ENCODE results near the gene PCNX1. TPM values are rescaled to one million over a fixed set of nuclear protein-coding genes. Genes with fewer than 3 reads are reported as not detected.

The PCNX1 gene
- total RNA-seq, 1 experiment from 2014 or later, result 48.0 TPM

GRCh38 chr14:70896981-70897380 lies 10.3 kb upstream of the PCNX1 start:
- no peaks in the 10 kb centered on the region for H3K79me2 ChIP-seq (ENCODE audit: insufficient read depth, low read length)
- H3K4me3 Mint-ChIP-seq, result no peak overlapping the region
- no peaks in the 10 kb centered on the region for H3K27me3 Mint-ChIP-seq (ENCODE audit: low read depth)
- no peak overlapping the region for H2BK15ac ChIP-seq (ENCODE audit: low read depth, low read length)
- H3K4ac ChIP-seq (ENCODE audit: low read depth, low read length), result no peak overlapping the region
- H3K9ac ChIP-seq (ENCODE audit: extremely low read depth, insufficient read length, low read length), result no peak overlapping the region
- DNase-seq, result no peak
- no peak overlapping the region for H3K56ac ChIP-seq (ENCODE audit: insufficient read length, low read depth, low read length)
- H3K9me3 Mint-ChIP-seq, result no peaks in the 10 kb centered on the region
- no peaks in the 10 kb centered on the region for H3K4me1 ChIP-seq (ENCODE audit: insufficient read depth, low read length)
- H4K20me1 ChIP-seq (ENCODE audit: control insufficient read depth, insufficient read depth, insufficient read length), result no peaks in the 10 kb centered on the region
- no peak for TF ChIP-seq CTCF (conservative IDR thresholded peaks at IDR 0.05)
- no peak overlapping the region for H3K18ac ChIP-seq (ENCODE audit: insufficient read length, low read depth, low read length)
- H3T11ph ChIP-seq (ENCODE audit: low read length), result no peak overlapping the region
- peaks cover 8 to 9% of the 10 kb centered on the region in 2 experiments for H3K4me1 Mint-ChIP-seq
- H2BK120ac ChIP-seq (ENCODE audit: low read depth, low read length, poor library complexity, severe bottlenecking), result no peak overlapping the region
- H2BK20ac ChIP-seq (ENCODE audit: low read depth, low read length, poor library complexity, severe bottlenecking), result no peak overlapping the region
- no peaks in the 10 kb centered on the region for H3K23me2 ChIP-seq (ENCODE audit: insufficient read length, low read depth, low read length, poor library complexity, severe bottlenecking)
- H3K23ac ChIP-seq (ENCODE audit: insufficient read length, low read depth, low read length), result no peak overlapping the region
- no peak overlapping the region for H3K27ac ChIP-seq (ENCODE audit: insufficient read length, low read depth, low read length)
- no peaks in the 10 kb centered on the region for H3K79me1 ChIP-seq (ENCODE audit: insufficient read depth, low read depth, low read length, poor library complexity, severe bottlenecking)
- no CpG with 5 or more reads among the region's 3 CpGs for WGBS (ENCODE audit: extremely low coverage, insufficient read length, low lambda C conversion rate)
- H3K27me3 ChIP-seq (ENCODE audit: insufficient read depth, low read length), result no peaks in the 10 kb centered on the region
- no peak overlapping the region for H3K27ac Mint-ChIP-seq
- H2BK12ac ChIP-seq (ENCODE audit: insufficient read length, low read depth, low read length), result no peak overlapping the region
- H4K8ac ChIP-seq (replicated peaks; ENCODE audit: insufficient read length, low read depth, low read length), result no peak overlapping the region
- H2BK5ac ChIP-seq (ENCODE audit: insufficient read length, low read length), result no peak overlapping the region
- H3K14ac ChIP-seq (ENCODE audit: insufficient read depth, low read length), result no peak overlapping the region
- no peaks in the 10 kb centered on the region for H3K36me3 Mint-ChIP-seq (ENCODE audit: insufficient read depth in 1 of 3, low read depth in 3 of 3)
- H2AK5ac ChIP-seq (ENCODE audit: insufficient read length, low read length), result no peak overlapping the region
- H3K9me3 ChIP-seq (ENCODE audit: control insufficient read depth, low read depth, low read length), result no peaks in the 10 kb centered on the region
- H3K4me2 ChIP-seq (ENCODE audit: insufficient read depth, insufficient read length, low read length), result no peak overlapping the region
- no peak overlapping the region for H4K91ac ChIP-seq (ENCODE audit: insufficient read length, low read depth, low read length)
- H2AFZ ChIP-seq (ENCODE audit: low read length), result no peak overlapping the region
- no peak overlapping the region for H4K5ac ChIP-seq (ENCODE audit: insufficient read length, low read depth, low read length)

All from H9 (cell line).